ENCODE data around the gene RER1.

The RER1 gene

DNA sequence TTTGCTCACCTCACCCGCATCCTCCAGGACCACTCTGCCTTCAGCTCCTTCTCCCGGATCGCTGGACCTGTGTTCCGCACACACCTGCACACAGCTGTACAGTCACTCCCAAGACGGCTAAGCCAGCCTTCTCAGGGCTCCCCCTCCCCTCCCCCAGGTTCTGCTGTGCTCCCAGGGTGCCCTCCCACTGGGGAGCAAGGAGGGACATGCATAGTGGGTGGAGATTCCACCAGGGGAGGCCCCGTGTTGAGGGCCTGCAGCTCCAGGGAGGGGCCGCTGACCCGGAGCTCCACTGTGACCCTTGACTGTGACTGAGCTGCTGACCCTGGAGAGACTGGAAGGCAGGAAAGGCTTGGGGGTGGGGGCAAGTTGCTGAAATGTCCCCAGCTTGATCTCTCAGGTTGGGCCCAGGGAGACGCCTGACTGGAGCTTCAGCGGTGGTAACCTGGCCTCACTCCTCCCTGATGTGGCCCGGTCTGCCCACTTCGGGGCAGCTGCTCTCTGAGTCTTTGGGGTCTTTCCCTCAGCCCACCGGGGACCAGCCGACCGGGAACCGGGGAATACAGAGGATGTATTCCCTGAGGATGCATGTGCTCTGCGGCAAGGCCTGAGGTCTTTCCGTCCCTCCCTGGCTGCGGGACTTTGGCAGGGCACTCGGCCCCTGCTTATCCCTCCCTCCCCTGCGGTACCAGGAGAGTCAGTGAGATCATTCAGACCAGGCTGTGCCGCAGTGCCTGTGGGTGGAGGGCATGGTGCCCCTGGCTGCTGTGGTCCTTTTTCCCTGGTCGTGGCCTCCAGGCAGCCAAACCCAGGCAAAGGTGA, 55.8 kb downstream of the RER1 start:
- DNase-seq = no peak

DNA sequence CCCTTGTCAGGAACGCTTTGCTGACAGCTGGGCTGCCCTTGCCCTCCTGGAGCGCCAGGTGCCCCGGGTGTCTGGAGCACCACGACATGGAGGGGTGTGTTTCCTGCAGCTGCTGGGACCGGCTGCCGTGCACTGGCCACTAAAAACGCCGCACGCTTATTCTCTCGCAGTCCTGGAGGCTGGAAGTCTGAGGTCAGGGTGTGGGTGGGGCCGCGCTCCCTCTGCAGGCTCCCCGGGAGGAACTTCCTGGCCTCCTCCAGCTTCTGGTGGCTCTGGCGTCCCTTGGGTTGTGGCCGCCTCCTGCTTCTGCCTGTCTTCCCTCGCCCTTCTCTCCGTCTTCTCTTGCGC, 56.4 kb downstream of the RER1 start:
- DNase-seq = no peak

DNA sequence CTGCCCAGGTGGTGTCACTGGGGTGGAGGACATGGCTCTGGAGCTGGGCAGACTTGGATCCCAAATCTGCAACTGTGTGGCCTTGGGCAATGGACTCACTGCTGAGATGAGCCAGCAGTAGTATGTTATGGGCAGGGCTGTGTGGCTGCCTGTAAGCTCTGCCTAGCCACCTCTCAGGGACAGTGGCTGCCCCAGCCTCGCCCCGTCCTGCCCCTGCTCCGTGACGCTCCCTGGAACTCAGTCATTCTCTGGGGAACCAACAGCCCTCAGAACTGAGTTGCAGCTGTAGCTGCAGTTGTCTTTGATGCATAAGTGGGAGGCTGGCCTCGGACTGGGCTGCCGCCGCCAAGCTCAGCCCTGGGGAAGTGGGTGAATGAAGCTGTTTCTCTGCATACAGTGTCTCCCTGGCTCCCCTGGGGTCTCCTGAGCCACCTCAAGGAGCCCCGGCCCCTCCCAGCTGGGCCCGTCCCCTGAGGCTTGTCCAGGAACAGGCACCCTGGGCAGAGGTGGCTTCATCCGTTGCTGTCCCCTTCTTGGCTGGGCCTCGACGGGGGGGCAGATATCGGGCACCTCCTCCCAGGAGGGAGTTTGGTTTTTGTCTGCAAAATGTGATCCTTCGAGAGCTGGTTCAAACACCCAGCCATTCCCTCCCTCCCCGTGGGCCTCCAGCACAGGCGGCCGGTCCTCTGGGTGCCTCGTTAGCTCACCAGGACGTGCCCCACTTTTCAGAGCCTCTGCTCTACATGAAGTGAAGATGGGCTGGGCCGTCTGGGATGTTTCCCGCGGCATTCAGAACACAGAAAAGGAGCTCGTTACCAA, 58.2 kb downstream of the RER1 start:
- no peak for DNase-seq

DNA sequence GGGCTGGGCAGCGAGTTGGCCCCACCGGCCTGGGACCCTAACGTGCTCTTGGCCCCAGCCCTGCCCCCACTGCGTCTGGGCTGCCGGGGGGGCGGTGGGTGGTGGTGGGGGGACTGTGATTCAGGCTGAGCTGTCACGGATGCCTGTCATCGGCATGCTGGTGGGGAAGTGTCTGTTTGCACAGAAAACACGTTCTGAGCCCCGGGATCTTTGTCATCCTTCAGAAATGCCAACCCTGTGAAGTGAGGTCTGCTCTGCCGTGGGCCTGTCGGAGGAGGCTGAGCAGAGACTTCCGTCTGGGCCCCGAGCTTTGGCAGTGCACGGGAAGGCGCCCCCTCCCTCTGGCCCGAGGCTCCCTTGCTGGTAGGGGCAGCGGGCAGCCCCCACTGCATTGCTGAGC, 60.1 kb downstream of the RER1 start:
- DNase-seq = no peak

DNA sequence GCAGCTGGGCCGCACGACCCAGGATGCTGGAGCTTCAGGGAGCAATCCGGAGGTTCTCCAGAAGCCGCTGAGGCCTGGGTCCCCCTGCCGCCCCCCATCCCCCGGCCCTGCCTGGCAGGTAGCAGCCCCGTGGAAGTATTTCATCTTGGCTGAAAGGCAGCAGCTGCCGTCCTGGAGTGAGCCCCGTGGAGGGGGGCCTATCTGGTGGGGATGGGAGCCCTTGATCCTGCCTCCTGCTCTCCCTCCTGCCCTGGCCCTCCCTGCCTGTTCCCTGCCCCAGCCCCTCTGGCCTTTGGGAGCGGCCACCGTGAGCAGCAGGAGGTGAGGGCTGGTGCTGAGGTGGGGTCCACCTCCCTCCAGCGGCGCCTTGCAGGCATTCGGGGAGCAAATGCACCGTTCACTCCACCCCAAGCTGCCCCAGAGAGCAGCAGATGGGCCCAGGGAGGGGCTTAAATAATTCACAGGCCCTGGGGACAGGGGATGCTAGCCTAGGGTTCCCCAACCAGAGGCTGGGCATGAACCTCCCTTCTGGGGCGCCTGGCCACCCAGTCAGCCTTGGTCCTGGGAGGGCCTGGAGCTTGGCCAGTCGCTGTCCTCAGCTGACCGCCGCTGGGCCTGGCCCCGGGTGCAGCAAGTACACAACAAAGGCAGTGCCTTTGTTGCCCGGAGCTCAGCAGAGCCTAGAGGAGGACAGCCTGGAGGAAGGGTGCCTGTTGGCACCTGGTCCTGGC, 60.7 kb downstream of the RER1 start:
- no peak for DNase-seq

DNA sequence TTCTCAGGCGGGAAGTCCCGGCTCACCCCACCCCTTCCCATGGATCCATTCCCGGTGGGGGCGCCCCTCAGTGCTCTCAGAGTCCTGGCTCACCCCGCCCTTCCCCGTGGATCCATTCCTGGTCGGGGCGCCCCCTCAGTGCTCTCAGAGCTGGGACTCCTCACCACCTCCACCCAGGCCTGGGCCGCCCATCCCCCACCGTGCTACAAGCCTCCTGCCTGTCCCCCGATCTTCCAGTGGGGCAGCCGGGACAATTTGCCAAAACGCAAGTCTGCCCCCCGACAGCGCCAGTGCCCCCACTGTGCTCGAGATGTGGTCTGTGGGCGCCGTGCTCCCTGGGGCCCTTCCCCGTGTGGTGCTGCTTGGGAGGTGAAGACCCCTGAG, 61.3 kb downstream of the RER1 start:
- no peak for DNase-seq

DNA sequence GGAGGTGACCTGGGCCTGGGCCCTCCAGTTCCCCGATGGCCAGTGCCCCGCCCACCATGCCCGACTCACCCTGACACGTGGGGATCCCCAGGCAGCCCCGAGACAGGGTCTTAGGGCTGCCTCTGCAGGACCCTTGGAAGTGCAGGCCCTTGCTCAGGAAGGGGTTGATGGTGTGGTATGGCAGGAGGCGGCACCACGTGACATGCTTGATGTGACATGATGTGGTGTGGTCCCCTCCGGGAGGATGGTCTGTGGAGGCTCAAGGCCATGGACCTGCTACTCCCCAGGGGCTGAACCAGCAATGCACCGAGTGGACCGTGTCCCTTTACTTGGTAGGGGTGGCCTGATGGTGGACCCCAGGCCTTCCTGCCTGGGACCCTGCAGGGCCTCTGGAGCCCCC, 62.6 kb downstream of the RER1 start:
- DNase-seq = no peak
